NB4 (cell line): Measurements from ENCODE around the gene BCL11B.

Source experiments
- DNase-seq: peaks from one replicate; pipeline ENCODE4 v3.0.0; 2010; ENCODE audit warnings: low read depth
- H3K4me3 ChIP-seq: one replicate; pipeline ENCODE4 v1.5.1; 2011; ENCODE audit warnings: mild to moderate bottlenecking, low read depth, low read length, moderate library complexity
- MYC ChIP-seq: IDR thresholded peaks from 2 replicates; pipeline ENCODE4 v1.6.1; 2011; ENCODE audit warnings: low read depth, low read length
- POLR2A ChIP-seq: IDR thresholded peaks from 2 replicates; pipeline ENCODE4 v1.6.1; 2011; ENCODE audit warnings: mild to moderate bottlenecking; ENCODE audit not compliant: insufficient read length; ENCODE audit errors: extremely low read depth
- TF ChIP-seq, protein P1 (sequence below): IDR thresholded peaks from one replicate; pipeline ENCODE4 v1.5.1; 2012; ENCODE audit warnings: low read depth, low read length
- TF ChIP-seq, protein P2 (sequence below): IDR thresholded peaks from 2 replicates; pipeline ENCODE4 v1.6.1; 2011; ENCODE audit warnings: low read depth, low read length

The BCL11B gene

DNA sequence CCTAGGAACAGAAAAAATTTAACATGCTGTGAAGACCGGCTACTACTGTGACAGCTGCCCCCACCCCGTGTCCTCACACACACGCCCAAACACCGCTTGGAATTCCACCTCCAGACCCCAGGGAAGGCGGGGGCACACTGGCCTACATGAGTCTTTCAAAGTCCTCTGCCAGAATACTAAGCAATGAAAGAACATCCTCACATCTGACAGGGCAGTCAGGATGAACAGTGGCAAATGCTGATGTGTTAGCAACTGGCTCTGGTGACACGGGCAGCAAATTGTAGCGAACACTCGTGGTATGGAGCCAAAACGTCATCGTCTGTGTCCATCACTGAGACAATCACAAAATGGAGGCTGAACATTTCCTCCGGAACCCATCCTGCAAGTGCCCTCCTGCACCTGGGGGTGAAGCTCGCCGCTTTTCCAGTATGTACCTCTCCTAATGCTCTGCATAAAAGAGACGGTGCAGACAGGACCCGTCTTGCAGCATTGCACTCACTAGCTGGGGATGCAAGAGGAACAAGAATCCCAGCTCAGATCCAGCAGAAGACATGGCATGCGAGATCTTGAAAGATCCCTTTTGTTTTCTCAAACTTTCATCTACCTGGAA lies 94.8 kb downstream of the BCL11B start:
- TF ChIP-seq, protein P1, sequence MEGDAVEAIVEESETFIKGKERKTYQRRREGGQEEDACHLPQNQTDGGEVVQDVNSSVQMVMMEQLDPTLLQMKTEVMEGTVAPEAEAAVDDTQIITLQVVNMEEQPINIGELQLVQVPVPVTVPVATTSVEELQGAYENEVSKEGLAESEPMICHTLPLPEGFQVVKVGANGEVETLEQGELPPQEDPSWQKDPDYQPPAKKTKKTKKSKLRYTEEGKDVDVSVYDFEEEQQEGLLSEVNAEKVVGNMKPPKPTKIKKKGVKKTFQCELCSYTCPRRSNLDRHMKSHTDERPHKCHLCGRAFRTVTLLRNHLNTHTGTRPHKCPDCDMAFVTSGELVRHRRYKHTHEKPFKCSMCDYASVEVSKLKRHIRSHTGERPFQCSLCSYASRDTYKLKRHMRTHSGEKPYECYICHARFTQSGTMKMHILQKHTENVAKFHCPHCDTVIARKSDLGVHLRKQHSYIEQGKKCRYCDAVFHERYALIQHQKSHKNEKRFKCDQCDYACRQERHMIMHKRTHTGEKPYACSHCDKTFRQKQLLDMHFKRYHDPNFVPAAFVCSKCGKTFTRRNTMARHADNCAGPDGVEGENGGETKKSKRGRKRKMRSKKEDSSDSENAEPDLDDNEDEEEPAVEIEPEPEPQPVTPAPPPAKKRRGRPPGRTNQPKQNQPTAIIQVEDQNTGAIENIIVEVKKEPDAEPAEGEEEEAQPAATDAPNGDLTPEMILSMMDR: no peak
- TF ChIP-seq, protein P2, sequence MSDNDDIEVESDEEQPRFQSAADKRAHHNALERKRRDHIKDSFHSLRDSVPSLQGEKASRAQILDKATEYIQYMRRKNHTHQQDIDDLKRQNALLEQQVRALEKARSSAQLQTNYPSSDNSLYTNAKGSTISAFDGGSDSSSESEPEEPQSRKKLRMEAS: no peak
- TF ChIP-seq POLR2A (no peak), MYC (no peak)
- no peak overlapping the region for H3K4me3 ChIP-seq
- DNase-seq: no peak

DNA sequence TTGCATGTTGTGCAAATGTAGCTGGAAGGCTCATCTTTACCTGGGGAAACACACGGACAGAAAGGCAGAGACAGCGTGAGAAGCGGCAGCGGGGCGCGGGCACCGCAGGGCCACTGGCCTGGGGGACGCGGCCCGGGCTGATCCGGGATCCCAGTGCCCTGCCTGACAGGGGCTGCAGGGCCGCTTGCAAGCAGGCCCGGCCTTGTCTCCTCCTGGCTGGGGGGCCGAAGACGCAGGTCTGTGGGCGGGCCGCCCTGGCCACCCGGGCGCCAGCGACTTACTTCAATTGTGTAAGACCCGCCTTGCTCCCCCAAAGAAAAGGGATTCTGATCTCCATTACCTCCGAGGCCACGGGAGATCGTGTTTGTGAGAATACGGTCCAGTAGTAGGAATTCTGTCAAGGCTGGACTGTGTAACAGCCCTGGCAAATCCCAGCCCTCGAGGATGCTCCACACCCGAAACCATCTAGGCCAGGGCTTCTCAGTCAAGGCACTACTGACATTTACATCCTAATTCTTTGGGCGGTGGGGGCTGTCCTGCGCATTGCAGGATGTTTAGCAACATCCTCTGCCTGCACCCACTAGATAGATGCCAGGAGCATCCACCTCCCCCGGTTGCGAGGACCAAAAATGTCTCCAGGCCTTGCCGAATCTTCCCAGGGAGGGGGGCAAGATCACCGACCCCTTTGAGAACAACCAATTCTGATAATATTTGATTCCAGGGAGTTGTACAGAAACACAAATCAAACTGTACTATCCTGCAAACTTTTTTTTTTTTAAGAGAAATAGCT lies 95.6 kb downstream of the BCL11B start:
- TF ChIP-seq, protein P1: no peak
- TF ChIP-seq MYC (no peak), POLR2A (no peak)
- TF ChIP-seq, protein P2: no peak
- no peak overlapping the region for H3K4me3 ChIP-seq
- peak; percentile 17 for DNase-seq

DNA sequence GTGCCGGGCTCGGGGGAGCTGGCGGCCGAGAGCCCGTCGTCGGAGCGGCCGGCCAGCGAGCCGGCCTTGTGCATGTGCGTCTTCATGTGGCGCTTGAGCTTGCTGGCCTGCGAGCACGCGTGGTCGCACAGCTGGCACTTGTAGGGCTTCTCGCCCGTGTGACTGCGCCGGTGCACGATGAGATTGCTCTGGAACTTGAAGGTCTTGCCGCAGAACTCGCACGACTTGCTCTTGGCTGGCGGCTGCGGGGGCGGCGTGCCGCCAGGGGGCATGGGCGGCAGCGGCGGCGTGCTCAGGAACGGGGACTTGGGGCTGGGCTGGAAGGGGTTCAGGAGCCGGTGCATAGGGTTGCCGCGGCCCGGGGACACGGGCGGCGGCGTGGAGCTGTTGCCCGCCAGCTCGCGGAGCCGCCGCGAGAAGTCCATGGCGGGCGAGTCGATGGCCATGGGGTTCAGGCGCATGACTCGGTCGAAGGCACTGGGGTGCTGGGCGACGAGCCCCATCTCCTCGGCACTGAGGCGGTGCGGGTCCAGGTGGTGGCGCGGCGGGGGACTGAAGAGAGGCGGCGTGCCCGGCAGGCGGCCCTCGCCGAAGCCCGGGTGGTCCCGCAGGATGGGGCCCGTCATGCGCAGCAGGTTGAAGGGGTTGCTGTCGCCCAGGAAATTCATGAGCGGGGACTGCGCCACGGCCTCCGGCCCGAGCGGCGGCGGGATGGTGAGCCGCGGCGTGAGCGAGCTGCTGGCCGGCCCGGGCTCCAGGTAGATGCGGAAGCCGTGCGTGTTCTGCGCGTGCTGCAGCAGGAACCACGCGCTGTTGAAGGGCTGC lies 96.5 kb downstream of the BCL11B start:
- no peak for DNase-seq
- TF ChIP-seq POLR2A: no peak
- TF ChIP-seq MYC: no peak
- TF ChIP-seq, protein P1: no peak
- TF ChIP-seq, protein P2: no peak
- no peak overlapping the region for H3K4me3 ChIP-seq

DNA sequence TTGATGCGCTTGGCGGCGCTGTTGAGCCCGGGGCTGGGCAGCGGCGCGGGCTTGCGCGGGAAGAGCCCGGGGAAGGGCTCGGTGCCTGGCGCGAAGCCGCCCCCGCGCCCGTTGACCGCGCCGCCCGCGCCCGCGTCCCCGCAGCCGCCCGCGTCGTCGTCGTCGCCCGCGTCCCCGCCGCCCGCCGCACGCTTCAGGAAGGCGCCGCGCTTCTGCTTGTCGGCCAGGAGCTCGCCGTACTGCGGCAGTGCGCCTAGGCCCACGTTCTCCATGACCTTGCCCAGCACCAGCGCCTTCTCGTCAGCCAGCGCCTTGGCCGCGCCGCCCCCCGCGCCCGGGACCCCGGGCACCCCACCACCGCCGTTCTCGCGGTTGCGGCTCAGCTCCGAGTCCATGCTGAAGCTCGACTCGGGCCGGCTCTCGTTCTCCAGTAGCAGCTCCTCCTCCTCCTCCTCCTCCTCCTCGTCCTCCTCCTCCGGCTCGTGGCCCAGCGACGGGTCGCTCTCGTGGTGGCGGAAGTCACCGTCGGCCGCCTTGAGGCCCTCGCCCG lies 97.2 kb downstream of the BCL11B start:
- TF ChIP-seq POLR2A (no peak), MYC (no peak)
- TF ChIP-seq, protein P1: no peak
- TF ChIP-seq, protein P2: no peak
- no peak overlapping the region for H3K4me3 ChIP-seq
- DNase-seq: no peak

DNA sequence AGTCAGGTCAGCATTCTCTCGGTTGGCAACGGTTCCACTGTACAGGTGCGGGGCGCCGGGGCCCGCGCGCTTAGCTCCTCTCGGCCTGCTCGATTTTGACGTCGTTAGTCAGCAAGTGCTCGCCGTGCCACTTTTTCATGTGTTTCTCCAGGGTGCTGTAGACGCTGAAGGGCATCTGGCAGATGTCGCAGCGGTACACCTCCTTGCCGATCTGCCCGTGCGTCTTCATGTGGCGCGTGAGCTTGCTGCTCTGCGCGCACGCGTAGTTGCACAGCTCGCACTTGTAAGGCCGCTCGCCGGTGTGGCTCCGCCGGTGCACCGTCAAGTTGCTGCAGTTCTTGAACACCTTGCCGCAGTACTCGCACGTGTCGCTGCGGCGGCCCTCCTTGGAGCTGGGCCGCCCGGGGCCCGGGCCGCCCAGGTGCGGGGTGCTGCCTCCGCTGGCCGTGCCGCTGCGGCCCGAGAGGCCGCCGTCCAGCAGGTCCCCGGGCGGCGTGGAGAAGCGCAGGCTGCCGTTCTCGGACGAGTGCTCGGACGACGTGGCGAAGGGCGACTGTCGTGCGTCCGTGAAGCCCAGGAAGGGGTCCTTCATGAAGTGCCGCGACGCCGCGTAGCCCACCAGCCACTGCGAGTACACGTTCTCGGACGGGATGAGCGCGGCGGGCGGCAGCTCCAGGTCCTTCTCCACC lies 97.8 kb downstream of the BCL11B start:
- TF ChIP-seq, protein P2: no peak
- TF ChIP-seq MYC: no peak
- TF ChIP-seq POLR2A: no peak
- TF ChIP-seq, protein P1: no peak
- no peak overlapping the region for H3K4me3 ChIP-seq
- no peak for DNase-seq
